Activated naive CD4-positive, alpha-beta T cell treated with anti-CD3 and anti-CD28 coated beads, Interleukin-2, amount 10 ng/mL, durations not matched to agents 7 days and 5 days (primary cell): ENCODE data around the gene PTPRR.

Source experiments
- CTCF ChIA-PET: fragments of 350-600 bp; sonication (Branson Sonifier 250); formaldehyde crosslinking; loops from one replicate; lab custom pipeline; 2021; ENCODE audit warnings: antibody characterized with exemption; lab: Charles Lee
- DNase-seq: peaks from one replicate; pipeline ENCODE4 v3.0.0-alpha.2; 2020
- H3K27ac Mint-ChIP-seq: one replicate; pipeline ENCODE4 v1.8.0; 2021; ENCODE audit warnings: mild to moderate bottlenecking, moderate library complexity, mixed read lengths
- H3K27me3 Mint-ChIP-seq: one replicate; pipeline ENCODE4 v1.8.0; 2021; ENCODE audit warnings: mild to moderate bottlenecking, mixed read lengths
- H3K36me3 Mint-ChIP-seq: one replicate; pipeline ENCODE4 v1.8.0; 2021; ENCODE audit warnings: mixed read lengths
- H3K4me1 Mint-ChIP-seq: one replicate; pipeline ENCODE4 v1.8.0; 2021; ENCODE audit warnings: mixed read lengths
- H3K4me3 Mint-ChIP-seq: one replicate; pipeline ENCODE4 v1.8.0; 2021; ENCODE audit warnings: mild to moderate bottlenecking, moderate library complexity, mixed read lengths
- H3K9me3 Mint-ChIP-seq: one replicate; pipeline ENCODE4 v1.8.0; 2021; ENCODE audit warnings: mixed read lengths

Gene PTPRR

DNA sequence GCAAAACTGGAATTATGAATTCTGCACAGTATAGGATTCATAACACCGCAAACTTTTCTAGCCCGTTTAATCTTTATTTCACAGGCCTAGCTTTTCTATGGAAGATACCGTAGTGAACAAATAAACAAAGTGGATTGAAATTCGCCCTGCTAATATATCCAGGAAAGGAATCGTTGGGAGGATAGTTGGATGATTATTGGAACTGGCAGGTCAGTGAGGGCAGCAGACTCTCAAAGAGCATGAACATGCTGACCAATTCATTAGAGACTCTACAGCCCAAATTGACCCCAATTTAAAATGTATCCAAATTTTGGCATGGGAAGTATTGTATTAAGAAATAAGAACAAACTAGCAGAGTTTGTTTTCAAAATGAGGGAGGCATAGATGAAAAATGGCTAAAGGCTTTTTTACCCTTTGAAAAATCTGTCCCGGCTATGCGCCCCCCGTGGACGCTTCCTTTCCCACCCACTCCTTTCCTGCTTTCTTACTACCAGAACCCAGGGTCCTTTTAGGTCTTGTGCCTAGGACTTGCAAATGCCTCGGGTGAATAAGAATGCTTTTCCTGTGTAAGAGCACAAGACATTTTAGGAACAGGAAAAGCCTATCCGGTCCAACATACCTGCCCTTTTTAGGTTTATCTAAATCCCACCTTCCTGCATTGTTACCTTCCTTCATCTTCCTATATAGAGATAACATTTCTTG is 198.7 kb downstream of the PTPRR start:
- no peak overlapping the region for H3K4me3 Mint-ChIP-seq
- CTCF ChIA-PET = interaction anchor here (1.8 to 3.0 kb wide), 2 partner anchors 11 to 842 kb away, joined by 6 to 14 read pairs; no protein-coding TSS in a partner anchor
- peaks cover 15% of the 10 kb centered on the region for H3K27me3 Mint-ChIP-seq
- H3K4me1 Mint-ChIP-seq = peaks cover 6% of the 10 kb centered on the region
- H3K36me3 Mint-ChIP-seq = no peaks in the 10 kb centered on the region
- no peak for DNase-seq
- no peaks in the 10 kb centered on the region for H3K9me3 Mint-ChIP-seq
- H3K27ac Mint-ChIP-seq = no peak overlapping the region

DNA sequence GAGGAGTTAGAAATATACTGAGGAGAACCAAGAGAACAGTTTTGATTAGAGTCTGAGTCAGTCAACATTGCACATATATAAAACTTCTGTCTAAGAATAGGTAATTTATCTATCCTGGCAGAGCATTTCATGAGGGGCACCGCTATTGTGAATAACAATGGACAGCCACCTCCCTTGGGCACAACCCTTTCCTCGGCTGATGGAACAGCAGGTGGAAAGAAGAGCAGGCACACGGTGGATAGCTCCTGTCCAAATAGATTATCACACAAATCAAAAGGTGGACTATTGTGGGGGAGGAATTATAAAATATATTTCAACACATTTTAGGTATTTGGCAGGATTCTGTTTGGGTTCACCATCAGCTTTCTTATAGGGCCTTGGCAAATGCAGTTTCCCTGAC is 199.3 kb downstream of the PTPRR start:
- CTCF ChIA-PET = interaction anchor here (1.3 to 3.0 kb wide), 3 partner anchors 12 to 842 kb away, joined by 3 to 14 read pairs (median 6); no protein-coding TSS in a partner anchor
- no peak overlapping the region for H3K4me3 Mint-ChIP-seq
- no peak for DNase-seq

DNA sequence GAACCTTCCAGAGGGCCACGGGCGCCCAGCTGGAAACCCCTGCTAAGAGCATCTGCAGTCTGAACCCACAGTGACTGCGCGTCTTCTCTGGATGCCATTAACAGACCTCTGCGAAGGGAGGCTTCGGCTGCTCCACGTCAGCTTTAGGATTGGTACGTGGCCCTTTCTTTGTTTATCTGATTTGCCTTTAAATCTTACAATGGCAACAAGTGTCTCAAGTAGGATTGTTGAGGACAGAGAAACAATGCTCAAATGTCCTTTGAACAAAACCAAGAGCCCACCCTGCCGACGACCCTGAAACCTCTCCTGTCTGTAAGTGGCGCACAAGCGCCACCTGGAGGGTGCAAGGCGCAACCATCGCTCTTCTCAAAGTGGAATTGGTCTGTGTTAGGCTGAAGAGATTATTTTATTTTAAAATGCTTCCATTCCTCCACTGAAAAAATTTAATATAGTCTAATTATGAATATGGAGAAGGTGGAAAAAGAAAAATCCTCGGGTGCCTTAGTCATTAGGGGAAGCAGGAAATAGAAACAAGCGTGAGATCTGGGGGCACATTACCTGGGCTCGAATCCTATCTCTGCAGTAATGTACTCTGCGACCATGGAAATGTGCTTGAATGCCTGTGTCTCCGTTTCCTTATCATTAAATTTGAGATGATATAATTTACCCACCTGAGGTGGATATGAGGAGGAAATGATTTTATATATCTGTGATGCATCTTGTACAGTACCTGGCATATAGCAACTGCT is 200.7 kb downstream of the PTPRR start:
- CTCF ChIA-PET = interaction anchor here (0.7 to 1.5 kb wide), 6 partner anchors 129 to 840 kb away, joined by 3 to 7 read pairs (median 4); no protein-coding TSS in a partner anchor
- Mint-ChIP-seq H3K27ac (no peak overlapping the region), H3K4me3 (no peak overlapping the region), H3K4me1 (peaks cover 6% of the 10 kb centered on the region), H3K9me3 (no peaks in the 10 kb centered on the region), H3K27me3 (peaks cover 15% of the 10 kb centered on the region), H3K36me3 (no peaks in the 10 kb centered on the region)
- peak; percentile 38 for DNase-seq

More for the DNA sequence above, 199.3 kb downstream of the PTPRR start:
- H3K9me3 Mint-ChIP-seq = no peaks in the 10 kb centered on the region
- no peak overlapping the region for H3K27ac Mint-ChIP-seq
- peaks cover 15% of the 10 kb centered on the region for H3K27me3 Mint-ChIP-seq
- H3K36me3 Mint-ChIP-seq = no peaks in the 10 kb centered on the region
- peaks cover 6% of the 10 kb centered on the region for H3K4me1 Mint-ChIP-seq

DNA sequence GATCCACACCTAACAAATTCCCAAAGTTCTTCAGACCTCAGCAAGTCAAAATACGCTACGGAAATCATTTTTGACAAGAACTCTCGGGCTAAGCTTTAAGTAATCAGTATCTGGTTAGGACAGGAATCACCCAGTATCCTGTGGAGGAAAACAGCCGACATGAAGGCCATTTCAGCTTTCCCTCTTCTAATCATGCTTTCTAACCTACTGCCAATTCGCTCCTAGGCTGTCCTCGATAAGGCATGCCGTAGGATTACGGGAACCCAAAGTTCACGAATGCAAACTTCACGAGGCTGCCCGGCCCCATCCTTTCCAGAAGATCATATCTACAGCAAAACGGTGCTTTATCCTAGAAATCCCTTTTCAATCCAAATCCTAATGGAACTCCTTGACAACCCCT is 201.5 kb downstream of the PTPRR start:
- no peak overlapping the region for H3K27ac Mint-ChIP-seq
- H3K9me3 Mint-ChIP-seq = no peaks in the 10 kb centered on the region
- H3K36me3 Mint-ChIP-seq = no peaks in the 10 kb centered on the region
- peaks cover 15% of the 10 kb centered on the region for H3K27me3 Mint-ChIP-seq
- CTCF ChIA-PET = interaction anchor here (0.7 to 1.5 kb wide), 5 partner anchors 128 to 840 kb away, joined by 3 to 7 read pairs (median 4); no protein-coding TSS in a partner anchor
- H3K4me3 Mint-ChIP-seq = no peak overlapping the region
- H3K4me1 Mint-ChIP-seq = peaks cover 6% of the 10 kb centered on the region
- DNase-seq = no peak

DNA sequence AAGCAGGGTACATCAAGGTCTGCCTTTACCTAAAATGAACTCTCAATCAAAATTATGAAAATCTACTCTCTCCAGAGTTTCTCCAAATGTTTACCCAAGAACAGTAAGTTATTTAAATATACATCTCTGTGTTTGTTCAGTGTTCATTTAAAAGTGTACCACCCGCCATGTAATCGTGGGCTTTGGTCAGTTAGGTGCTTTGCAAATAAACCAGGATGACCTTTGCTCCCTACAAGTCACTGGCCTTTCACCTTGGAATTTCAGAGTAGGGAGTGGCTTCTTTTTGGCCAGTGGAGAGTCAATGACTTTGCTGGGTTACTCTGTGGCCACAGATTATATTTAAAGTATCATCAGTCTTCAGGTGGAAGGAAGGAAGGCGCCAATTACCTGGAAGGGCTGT is 208.7 kb downstream of the PTPRR start:
- CTCF ChIA-PET = no interaction called here
- H3K9me3 Mint-ChIP-seq = no peaks in the 10 kb centered on the region
- DNase-seq = no peak
- no peak overlapping the region for H3K4me3 Mint-ChIP-seq
- peaks cover 4% of the 10 kb centered on the region for H3K27me3 Mint-ChIP-seq
- H3K36me3 Mint-ChIP-seq = no peaks in the 10 kb centered on the region
- H3K27ac Mint-ChIP-seq = no peak overlapping the region
- H3K4me1 Mint-ChIP-seq = no peaks in the 10 kb centered on the region

DNA sequence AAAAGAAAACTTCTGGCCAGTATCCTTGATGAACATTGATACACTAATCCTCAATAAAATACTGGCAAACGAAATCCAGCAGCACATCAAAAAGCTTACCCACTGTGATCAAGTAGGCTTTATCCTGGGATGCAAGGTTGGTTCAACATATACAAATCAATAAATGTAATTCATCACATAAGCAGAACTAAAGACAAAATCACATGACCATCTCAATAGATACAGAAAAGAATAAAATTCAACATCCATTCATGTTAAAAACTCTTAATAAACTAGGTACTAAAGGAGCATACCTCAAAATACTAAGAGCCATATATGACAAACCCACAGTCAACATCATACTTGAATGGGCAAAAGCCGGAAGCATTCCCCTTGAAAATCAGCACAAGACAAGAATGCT is 211.5 kb downstream of the PTPRR start:
- Mint-ChIP-seq H3K4me1 (no peaks in the 10 kb centered on the region), H3K9me3 (no peaks in the 10 kb centered on the region), H3K4me3 (no peak overlapping the region), H3K27me3 (peaks cover 4% of the 10 kb centered on the region), H3K36me3 (no peaks in the 10 kb centered on the region), H3K27ac (no peak overlapping the region)
- DNase-seq = no peak
- CTCF ChIA-PET = no interaction called here

DNA sequence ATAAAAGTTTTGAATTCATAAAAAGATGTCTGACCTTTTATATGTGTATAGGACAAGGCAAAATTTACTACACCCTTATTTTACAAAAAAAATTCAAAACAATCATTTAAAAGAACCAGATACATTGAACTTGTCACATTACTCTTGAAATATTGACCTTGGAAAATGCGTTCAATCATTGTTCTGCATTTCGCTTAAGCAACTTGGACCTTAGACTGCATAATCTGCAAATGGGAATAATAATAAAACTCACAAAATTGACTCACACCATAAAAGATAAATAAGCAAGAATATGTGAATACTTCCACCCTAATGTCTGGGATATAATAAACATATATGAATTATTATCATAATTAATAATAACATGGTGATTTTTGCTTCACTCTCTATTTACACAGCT is 213.9 kb downstream of the PTPRR start:
- Mint-ChIP-seq H3K4me1 (no peaks in the 10 kb centered on the region), H3K4me3 (no peak overlapping the region), H3K36me3 (no peaks in the 10 kb centered on the region), H3K27ac (no peak overlapping the region), H3K27me3 (peaks cover 4% of the 10 kb centered on the region), H3K9me3 (no peaks in the 10 kb centered on the region)
- DNase-seq = no peak
- CTCF ChIA-PET = no interaction called here

DNA sequence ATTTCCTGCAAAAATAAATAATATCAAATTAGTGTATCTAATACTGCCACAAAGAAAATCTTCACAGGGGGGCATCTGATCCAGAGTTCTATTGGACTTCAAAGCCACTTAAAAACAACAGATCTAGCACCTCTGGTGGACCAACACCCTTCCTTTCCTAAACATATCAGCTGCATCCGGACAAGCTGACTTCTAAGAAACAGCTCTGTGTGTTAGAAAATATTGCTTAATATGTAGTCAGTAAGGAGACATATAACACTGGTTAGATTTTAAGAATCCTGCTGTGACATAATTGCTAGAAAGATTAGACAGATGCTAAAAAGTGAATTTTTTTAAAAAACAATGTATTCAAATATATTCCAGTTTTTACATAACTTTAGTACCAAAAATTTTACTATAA is 222.2 kb downstream of the PTPRR start:
- CTCF ChIA-PET = no interaction called here
- no peaks in the 10 kb centered on the region for H3K27me3 Mint-ChIP-seq
- H3K9me3 Mint-ChIP-seq = no peaks in the 10 kb centered on the region
- H3K36me3 Mint-ChIP-seq = no peaks in the 10 kb centered on the region
- H3K27ac Mint-ChIP-seq = no peak overlapping the region
- no peaks in the 10 kb centered on the region for H3K4me1 Mint-ChIP-seq
- H3K4me3 Mint-ChIP-seq = no peak overlapping the region
- no peak for DNase-seq

DNA sequence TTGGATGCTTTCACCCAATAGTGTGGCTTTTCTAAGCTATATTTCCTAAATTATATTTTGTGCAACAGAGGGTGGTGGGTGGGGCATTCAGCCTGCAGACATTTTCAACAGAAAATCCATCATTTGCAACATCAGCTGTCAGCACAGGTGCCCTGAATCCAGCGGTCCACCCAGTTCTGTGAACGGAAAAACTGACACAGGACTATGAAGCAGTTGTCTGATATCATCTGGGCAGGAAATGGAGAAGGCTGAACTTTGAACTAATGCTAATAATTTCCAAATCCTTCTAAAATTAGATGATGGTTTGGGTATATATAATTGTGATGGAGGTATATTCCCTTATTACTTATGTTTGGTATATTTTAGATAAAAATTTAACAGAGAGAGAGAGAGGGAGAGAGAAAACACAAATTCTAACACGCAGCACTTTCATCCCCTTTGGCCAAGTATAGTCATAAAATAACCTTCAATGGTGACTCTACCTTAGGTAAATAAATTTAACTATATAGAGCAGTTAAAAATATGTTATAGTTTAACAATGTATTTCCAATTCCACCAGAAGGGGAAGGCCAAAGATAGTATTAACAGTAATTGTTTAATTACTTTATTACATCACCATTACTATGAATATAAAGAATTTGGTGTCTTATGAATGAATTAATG is 225.0 kb downstream of the PTPRR start:
- H3K4me3 Mint-ChIP-seq = no peak overlapping the region
- no peaks in the 10 kb centered on the region for H3K4me1 Mint-ChIP-seq
- no peak for DNase-seq
- no peaks in the 10 kb centered on the region for H3K27me3 Mint-ChIP-seq
- CTCF ChIA-PET = no interaction called here
- H3K9me3 Mint-ChIP-seq = no peaks in the 10 kb centered on the region
- H3K27ac Mint-ChIP-seq = no peak overlapping the region
- H3K36me3 Mint-ChIP-seq = no peaks in the 10 kb centered on the region

DNA sequence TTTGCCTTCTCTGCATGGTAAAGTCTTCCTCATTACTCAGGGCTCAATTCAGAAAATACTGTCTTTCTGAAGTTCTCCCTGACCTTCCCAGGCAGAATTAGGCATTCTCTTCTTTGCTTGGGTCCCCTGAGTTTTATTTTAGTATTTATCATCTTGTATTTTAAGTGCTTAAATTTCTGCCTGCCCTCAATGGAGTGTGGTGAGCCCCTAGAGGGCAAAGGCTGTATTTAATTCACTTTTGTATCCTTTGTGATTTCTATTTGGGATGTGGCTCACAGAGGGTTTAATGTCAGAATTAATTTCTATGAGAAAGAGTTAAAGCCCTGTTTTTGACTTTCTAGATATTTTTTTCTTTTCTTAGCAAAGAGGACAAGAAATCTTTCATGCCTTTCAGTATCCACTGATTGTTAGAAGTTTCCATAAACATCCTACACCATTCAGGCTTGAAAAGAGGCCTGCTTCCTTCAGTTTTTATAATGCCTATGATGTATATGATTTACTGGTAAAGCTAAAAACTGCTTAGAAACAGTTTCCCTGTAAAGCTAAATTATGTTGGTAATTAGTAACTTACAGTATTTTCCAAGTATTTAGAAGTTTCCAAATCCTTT is 227.8 kb downstream of the PTPRR start:
- CTCF ChIA-PET = no interaction called here
- no peaks in the 10 kb centered on the region for H3K27me3 Mint-ChIP-seq
- DNase-seq = no peak
- no peaks in the 10 kb centered on the region for H3K9me3 Mint-ChIP-seq
- H3K27ac Mint-ChIP-seq = no peak overlapping the region
- no peaks in the 10 kb centered on the region for H3K4me1 Mint-ChIP-seq
- no peak overlapping the region for H3K4me3 Mint-ChIP-seq
- no peaks in the 10 kb centered on the region for H3K36me3 Mint-ChIP-seq

DNA sequence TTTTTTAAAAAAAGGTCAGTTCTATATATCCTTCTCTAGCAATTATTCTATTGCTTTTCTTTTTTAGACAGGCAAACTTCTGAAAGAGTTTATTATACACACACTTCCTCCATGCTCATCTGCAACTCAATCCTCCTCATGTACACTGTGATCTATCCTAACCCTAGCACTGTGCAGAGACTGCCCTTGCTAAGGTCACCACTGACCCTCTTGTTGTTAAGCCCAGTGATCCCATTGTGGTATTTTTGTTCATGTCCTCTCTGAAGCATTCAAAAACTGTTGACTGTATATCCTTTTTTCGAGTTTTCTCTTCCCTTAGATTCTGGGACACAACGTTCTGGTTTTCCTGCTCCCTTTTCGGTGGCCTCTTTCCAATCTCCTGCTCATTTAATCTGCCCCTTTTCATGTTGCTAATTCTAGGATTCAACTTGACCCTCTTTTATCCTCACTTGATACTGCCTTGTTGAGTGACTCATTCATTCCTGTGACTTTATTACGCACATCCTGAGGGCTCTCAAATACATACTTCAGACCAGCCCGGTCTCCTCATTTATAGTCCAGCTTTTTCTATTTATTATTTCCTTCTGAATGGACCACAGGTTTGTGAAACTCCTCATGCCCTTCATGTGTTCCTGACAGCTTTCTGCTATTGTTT is 229.4 kb downstream of the PTPRR start:
- CTCF ChIA-PET = no interaction called here
- no peaks in the 10 kb centered on the region for H3K36me3 Mint-ChIP-seq
- no peak overlapping the region for H3K27ac Mint-ChIP-seq
- no peaks in the 10 kb centered on the region for H3K4me1 Mint-ChIP-seq
- no peak overlapping the region for H3K4me3 Mint-ChIP-seq
- H3K9me3 Mint-ChIP-seq = no peaks in the 10 kb centered on the region
- H3K27me3 Mint-ChIP-seq = no peaks in the 10 kb centered on the region
- no peak for DNase-seq

DNA sequence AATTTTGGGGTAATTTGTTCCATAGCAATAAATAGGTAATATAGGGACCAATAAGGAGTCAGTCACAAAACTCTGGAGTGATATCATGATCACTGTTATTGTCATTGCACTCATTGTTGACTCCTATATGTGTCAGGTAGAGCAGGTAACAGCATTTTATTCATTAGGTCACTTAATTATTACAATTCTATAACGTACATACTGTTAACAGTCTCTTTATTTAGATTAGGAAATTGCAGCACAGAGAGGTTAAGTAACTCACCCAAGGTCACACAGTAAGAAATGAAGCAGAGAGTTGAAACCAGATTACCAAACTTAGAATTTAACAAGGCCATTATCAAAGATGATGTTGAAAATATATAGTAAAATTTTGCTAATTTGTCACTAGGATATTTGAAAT is 233.6 kb downstream of the PTPRR start:
- Mint-ChIP-seq H3K4me1 (no peaks in the 10 kb centered on the region), H3K36me3 (no peaks in the 10 kb centered on the region), H3K9me3 (no peaks in the 10 kb centered on the region), H3K27me3 (no peaks in the 10 kb centered on the region), H3K27ac (no peak overlapping the region), H3K4me3 (no peak overlapping the region)
- CTCF ChIA-PET = no interaction called here
- no peak for DNase-seq

DNA sequence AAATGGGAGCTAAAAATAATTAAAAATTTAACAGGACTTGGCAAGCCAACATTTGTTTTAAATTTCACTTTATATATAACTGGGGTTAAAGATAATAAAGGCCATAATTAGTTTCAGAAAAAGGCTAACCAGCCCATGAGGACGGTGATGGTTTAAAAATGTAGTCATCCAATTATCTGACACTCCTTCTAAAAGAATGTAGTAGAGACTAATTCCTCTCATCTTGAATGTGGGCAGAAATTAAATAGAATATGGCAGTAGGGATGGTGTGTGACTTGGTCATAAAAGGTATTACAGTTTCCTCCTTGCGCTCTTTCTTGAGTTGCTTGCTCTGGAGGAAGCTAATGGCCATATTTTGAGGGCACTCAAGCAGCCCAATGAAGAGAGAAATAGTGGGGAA is 234.2 kb downstream of the PTPRR start:
- Mint-ChIP-seq H3K27ac (no peak overlapping the region), H3K36me3 (no peaks in the 10 kb centered on the region), H3K4me3 (no peak overlapping the region), H3K4me1 (no peaks in the 10 kb centered on the region), H3K27me3 (no peaks in the 10 kb centered on the region), H3K9me3 (no peaks in the 10 kb centered on the region)
- DNase-seq = no peak
- CTCF ChIA-PET = no interaction called here

DNA sequence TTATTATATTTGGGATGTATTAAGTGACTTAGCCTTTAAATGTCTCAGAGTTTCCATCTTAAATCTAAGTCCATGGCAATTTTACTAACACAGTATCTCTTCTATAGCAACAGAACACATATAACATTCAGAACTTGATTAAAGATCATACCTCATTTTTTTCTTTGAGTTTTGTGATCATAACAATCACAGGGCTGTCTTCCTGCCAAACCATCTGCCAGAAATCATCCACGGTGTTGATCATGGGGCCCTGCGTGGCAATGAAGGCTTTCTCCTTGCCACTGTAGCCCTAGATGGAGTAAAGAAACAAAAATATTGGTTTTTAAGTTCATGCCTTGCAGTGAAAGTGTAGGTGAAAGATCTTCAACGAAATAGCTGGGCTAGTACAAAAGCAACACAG is 236.6 kb downstream of the PTPRR start:
- Mint-ChIP-seq H3K4me3 (no peak overlapping the region), H3K27me3 (no peaks in the 10 kb centered on the region), H3K4me1 (no peaks in the 10 kb centered on the region), H3K36me3 (no peaks in the 10 kb centered on the region), H3K9me3 (no peaks in the 10 kb centered on the region), H3K27ac (no peak overlapping the region)
- DNase-seq = no peak
- CTCF ChIA-PET = no interaction called here
